ENCODE results near the gene KLLN.
"Not testable (repeated sequence)": the region's sequence is repeated elsewhere in the genome, so short reads cannot be mapped to it uniquely, and the experiment has no call there.

KLLN gene

GRCh38 chr10:87875929-87876571, 12.7 kb upstream of the KLLN start:
- ChIA-PET CTCF (no interaction called here), POLR2A (no interaction called here)
- no peak overlapping the region for H3K4me3 ChIP-seq (ENCODE audit: low read depth, low read length)
- no peak for TF ChIP-seq CTCF (IDR thresholded peaks at IDR 0.05; ENCODE audit: insufficient read depth, low read length, missing control alignments)
- no peak for DNase-seq (ENCODE audit: low read depth, low spot score)

- ChIA-PET CTCF (interaction anchor here (1.6 to 3.1 kb wide), 2 partner anchors 12 to 516 kb away, joined by 4 to 8 read pairs; no protein-coding TSS in a partner anchor), POLR2A (no interaction called here)
Observed at GRCh38 chr10:87873656-87874055, 10.3 kb upstream of the KLLN start.

GRCh38 chr10:87872828-87873227, 9.5 kb upstream of the KLLN start:
- CTCF ChIA-PET = interaction anchor here (1.0 to 3.1 kb wide), 2 partner anchors 11 to 517 kb away, joined by 3 to 8 read pairs; no protein-coding TSS in a partner anchor
- no peak for DNase-seq (ENCODE audit: low read depth, low spot score)
- no peak overlapping the region for H3K4me3 ChIP-seq (ENCODE audit: low read depth, low read length)
- TF ChIP-seq CTCF (IDR thresholded peaks at IDR 0.05; ENCODE audit: insufficient read depth, low read length, missing control alignments) = no peak
- POLR2A ChIA-PET = no interaction called here

More at GRCh38 chr10:87873656-87874055, 10.3 kb upstream of the KLLN start:
- no peak for DNase-seq (ENCODE audit: low read depth, low spot score)
- H3K4me3 ChIP-seq (ENCODE audit: low read depth, low read length) = no peak overlapping the region
- TF ChIP-seq CTCF (IDR thresholded peaks at IDR 0.05; ENCODE audit: insufficient read depth, low read length, missing control alignments) = no peak

- no peak overlapping the region for H3K4me3 ChIP-seq (ENCODE audit: low read depth, low read length)
- no peak for TF ChIP-seq CTCF (IDR thresholded peaks at IDR 0.05; ENCODE audit: insufficient read depth, low read length, missing control alignments)
- POLR2A ChIA-PET = no interaction called here
- CTCF ChIA-PET = interaction anchor here (0.8 kb wide), 1 partner anchor 518 kb away, joined by 3 read pairs; no protein-coding TSS in a partner anchor
- no peak for DNase-seq (ENCODE audit: low read depth, low spot score)
Observed at GRCh38 chr10:87869773-87870551, 6.6 kb upstream of the KLLN start.

GRCh38 chr10:87869139-87869538, 5.8 kb upstream of the KLLN start:
- POLR2A ChIA-PET; H3K4me3 ChIP-seq (ENCODE audit: low read depth, low read length); DNase-seq (ENCODE audit: low read depth, low spot score): not testable (repeated sequence)
- CTCF ChIA-PET = interaction anchor here (0.8 kb wide), 1 partner anchor 519 kb away, joined by 3 read pairs; no protein-coding TSS in a partner anchor

GRCh38 chr10:87868277-87868676, 4.9 kb upstream of the KLLN start:
- DNase-seq (ENCODE audit: low read depth, low spot score) = no peak
- no peak for TF ChIP-seq CTCF (IDR thresholded peaks at IDR 0.05; ENCODE audit: insufficient read depth, low read length, missing control alignments)
- CTCF ChIA-PET = no interaction called here
- peak overlapping the region; percentile 25 for H3K4me3 ChIP-seq (ENCODE audit: low read depth, low read length)
- POLR2A ChIA-PET = no interaction called here
